ENCODE data around the gene YOD1.

The YOD1 gene

GRCh38 chr1:207024202-207025145 is 26.5 kb downstream of the YOD1 start:
- no peak for DNase-seq

DNA sequence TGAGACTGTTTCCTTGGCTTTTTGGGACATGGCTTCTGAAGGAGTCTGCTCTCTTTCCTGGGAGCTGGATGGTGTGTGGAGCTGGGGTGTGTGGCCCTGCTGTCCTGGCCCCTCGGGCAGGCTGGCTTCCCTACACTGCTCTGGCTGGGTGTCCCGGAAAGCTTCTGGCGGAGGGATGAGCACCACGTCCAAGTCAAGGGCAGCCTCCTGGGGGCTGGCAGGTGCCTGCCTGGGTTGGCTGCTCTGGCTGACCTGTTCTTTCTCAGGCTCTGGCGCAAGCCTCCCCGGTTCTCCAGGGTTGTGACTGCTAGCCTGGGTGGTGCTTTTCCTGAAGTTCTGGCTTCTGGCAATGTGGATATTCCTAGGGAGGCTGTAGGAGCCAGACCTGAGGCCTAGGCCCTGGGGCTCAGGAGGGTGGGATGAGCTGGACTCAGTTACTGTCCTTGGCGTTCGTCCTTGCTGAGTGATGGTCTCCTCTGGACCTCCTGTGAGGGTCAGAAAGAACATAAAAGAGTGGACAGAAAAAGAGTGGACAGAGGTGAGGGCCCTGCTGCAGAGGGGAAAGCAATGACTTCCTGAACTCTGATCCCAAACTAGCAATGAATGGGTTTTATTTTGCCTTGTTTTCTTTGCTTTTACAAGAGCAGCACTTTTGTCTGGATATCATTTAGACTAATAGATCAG is 27.9 kb downstream of the YOD1 start:
- no peak for DNase-seq

DNA sequence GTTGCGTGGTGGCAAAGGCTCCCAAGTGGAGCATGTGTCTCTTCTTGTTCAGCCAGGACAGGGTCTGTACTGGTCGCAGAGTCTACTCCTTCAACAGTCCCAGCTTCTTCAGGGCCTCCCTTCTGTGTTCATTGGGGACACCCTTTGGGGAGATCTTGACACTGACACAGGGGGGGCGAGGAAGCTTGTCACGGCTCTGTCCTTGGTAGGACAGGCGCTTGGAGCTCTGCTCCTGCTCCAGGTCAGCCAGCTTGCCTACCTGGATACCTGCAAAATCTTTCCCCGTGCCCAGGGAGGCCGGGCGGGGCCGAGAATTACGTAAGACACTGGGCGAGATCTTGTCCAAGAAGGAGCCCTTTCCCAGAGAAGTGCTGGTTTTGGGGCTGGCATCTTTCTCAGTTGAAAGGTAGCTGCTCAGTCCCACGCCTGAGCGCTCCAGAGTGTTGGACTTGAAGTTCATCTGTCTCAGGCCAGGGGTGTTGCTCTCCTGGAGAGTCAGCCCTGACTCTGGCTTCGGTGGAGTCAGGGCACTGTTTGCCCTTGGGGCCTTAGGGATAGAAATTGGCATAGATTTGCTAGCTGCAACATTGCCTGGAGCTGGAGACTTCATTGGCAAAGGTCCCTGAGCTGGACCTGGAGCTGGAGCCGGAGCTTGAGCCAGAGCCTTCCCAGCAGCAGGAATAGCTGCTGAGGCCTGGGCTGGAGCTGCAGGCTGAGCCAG is 29.0 kb downstream of the YOD1 start:
- DNase-seq: no peak

DNA sequence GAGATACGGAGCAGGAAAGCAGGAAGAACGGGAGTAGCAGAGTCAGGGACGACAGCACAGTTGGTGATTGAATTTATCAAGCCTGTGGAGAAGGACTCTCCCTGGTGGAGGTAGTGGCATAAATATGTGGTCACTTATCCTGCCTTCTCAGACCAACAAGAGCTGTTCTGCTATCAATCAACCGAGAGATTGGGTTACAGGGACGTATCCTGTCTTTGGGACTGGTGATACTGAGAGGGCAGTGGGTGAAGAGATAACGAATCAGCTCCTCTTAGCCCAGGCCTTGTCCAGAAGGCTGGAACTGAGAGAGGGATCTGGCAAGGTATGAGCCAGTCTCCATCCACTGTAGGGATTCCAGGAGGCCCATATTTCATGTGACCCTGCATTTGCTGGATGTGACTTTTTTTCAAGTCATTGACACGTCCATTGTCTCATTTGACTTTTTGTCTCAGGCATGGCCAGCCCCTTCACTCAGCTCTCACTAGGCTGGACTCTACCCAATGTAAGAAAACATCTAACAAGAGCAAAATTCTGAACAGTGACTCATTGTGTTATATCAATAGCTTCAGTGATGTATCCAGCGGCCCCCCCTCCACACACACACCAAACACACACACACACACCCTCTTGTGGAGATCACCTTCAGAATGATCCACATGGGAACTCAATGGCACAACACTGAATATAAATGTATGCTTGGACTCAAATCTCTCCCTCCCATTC is 29.7 kb downstream of the YOD1 start:
- DNase-seq: no peak

- no peak for DNase-seq
These were observed 30.3 kb downstream of the YOD1 start for GRCh38 chr1:207020709-207021107.

- DNase-seq: no peak
These were observed 30.8 kb downstream of the YOD1 start for GRCh38 chr1:207020065-207020708.

GRCh38 chr1:207019661-207020060 is 31.3 kb downstream of the YOD1 start:
- DNase-seq: no peak

GRCh38 chr1:207019161-207019560 is 31.8 kb downstream of the YOD1 start:
- no peak for DNase-seq

GRCh38 chr1:207018707-207019106 is 32.3 kb downstream of the YOD1 start:
- DNase-seq: no peak

GRCh38 chr1:207017615-207018559 is 33.1 kb downstream of the YOD1 start:
- DNase-seq: no peak

GRCh38 chr1:207015791-207016190 is 35.2 kb downstream of the YOD1 start:
- DNase-seq: no peak

DNA sequence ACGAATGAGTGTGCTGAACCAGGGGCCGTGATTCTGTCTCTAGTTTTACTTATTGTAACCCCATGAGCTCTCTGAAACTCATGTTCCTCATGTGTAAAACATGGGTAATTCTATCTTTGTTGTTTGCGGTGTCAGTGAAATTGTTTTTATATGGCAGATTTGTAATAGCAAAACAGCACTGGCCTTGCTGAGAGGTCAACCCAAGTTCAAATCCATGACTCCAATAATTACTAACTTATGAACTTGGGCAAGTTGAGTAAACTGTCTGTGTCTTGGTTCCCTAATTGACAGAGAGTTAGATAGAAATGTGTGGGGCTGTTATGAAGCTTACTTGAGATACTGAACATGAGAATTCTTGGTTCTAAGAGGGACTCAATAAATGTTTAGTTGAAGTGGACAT is 36.3 kb downstream of the YOD1 start:
- no peak for DNase-seq

DNA sequence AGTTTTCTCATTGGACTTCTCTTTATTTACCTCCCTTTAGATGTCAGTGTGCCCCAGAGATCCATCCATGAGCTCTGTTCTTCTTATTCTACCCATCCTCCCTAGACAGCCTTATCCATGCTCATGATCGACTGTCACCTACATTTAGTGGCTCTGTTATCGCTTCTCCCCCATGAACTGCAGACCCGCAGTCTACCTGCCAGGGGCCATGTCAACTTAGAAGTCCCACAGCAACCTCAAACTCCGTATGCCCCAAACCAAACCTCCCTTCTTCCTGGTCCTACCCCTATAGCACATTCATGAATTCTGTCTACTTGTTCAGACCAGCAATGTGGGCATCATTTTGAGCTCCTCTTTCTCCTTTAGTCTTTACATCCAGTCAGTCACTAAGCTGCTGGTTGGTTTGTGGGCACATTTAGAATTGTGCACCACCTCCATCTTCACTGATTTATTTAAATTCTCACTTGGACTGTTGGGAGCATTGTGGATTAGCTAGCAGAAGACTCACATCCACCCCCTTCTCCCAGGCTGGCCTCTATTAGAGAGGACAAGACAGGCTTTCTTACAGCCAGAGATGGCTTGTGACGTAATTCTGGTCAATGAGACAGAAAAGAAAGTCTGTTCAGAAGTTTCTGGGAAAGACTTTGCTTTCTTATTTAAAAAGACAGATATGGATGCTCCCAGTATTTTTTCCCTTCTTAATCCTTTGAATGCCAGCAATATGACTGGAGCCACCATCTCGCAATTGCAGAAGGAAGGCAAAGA is 37.5 kb downstream of the YOD1 start:
- no peak for DNase-seq

- no peak for DNase-seq
These were observed 40.3 kb downstream of the YOD1 start for GRCh38 chr1:207010726-207011125.

- no peak for DNase-seq
These were observed 41.1 kb downstream of the YOD1 start for GRCh38 chr1:207009945-207010344.

DNA sequence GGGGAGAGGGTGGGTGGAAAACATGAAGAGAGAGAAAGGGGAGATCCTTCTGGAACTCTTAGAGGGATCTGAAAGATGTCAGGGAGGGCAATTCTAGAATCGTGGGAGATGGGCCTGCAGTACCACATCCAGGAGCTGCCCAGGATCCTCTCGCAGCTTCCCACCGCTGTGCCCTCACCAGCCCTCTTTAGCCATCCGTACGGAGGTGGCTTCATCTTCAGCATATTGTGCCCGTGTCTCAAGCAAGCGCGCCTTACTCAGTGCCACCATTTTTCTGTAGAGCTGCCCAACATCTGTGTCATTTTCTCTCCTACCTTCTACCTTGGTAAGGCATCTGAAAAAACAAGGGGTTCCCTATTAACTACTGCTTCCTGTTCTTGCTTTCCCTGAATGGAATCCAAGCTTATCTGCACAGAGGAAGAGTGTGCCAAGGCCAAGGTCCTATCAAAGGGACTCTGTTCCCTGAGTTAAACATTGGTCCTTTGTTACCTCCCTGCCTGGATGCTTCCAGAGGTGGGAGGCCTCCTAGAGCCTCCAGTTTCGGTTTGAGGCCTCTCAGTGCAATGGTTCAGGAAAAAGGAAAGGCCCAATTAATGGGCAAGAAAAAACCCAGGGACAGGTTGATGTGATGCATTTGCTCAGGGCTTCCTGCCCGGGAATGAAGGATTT is 41.7 kb downstream of the YOD1 start:
- DNase-seq: no peak

DNA sequence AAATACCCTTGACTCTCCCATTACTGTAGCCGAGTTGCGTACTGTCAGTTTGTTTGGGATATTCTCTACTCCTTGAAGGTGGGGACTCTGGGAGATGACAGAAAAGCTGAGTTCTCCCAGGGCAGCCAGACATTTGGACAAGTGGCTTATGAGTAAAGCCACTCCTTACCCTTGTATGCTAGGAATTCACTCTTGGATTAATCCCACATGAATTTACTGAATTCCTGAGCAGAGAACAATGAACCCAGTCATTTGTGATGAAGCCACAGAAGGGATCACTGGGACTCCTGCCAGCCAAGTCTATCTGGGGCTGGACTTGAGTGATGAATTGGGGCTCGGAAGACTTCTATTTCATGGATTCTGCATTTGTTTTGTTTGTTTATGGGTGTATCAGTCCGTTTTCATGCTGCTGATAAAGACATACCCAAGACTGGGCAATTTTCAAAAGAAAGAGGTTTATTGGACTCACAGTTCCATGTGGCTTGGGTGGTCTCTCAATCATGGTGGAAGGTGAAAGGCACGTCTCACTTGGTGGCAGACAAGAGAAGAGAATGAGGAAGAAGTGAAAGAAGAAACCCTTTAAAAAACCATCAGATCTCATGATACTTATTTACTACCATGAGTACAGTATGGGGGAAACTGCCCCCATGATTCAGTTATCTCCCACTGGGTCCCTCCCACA is 43.5 kb downstream of the YOD1 start:
- no peak for DNase-seq

GRCh38 chr1:207006914-207007313 is 44.1 kb downstream of the YOD1 start:
- DNase-seq: no peak

DNA sequence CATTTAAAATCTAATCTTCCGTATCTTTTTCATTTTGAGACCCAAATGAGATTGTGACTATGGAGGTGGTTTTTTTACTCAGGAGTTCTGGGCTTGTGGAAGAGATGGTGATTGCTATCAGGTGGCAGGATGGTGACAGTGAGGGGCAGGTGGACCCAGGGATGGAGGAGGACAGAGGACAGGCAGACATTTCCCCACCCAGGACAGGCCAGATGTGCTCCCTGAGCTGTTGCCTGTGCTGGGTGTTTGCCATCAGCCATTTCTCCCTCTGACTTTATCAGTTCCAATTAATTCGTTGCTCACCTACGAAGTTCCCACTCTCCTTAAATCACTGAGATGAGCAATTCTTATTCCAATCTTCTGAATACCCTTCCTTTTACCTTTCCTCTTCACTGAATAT is 44.9 kb downstream of the YOD1 start:
- no peak for DNase-seq

Data from NCI-H526 treated with DMSO at 0.1 percent for 48 hours (cell line).